Endothelial cell of umbilical vein (primary cell): Measurements from ENCODE around the gene FXYD6. TPM values are rescaled to one million over a fixed set of nuclear protein-coding genes. Genes with fewer than 3 reads are reported as not detected.

Experiments used
- BruUV-seq: library from RNA; stranded (reverse); fragments of 400-500 nt; replicated peaks from 2 replicates; lab custom pipeline; 2021; lab: Mats Ljungman, UMichigan
- CTCF ChIA-PET: fragments of 300-600, 350-600 bp; sonication (Branson Sonifier 250); formaldehyde crosslinking; loops from one replicate; lab custom pipeline; 2021; ENCODE audit warnings: antibody characterized with exemption, inconsistent platforms; lab: Charles Lee
- POLR2A ChIA-PET: fragments of 300-600, 350-600 bp; sonication (Branson Sonifier 250); formaldehyde crosslinking; loops from one replicate; lab custom pipeline; 2021; ENCODE audit warnings: antibody characterized with exemption, inconsistent platforms; lab: Charles Lee
- DNase-seq: peaks from one replicate; pipeline ENCODE4 v3.0.0-alpha.2; 2011; ENCODE audit warnings: low read depth, low spot score
- FAIRE-seq: peaks from 2 replicates; lab custom pipeline; 2011; peaks lifted over from hg19 to GRCh38; lab: Jason Lieb, UNC
- H2AFZ ChIP-seq: 2 replicates; pipeline ENCODE4 v1.6.0; 2012; ENCODE audit warnings: low read depth, low read length, control low read depth, inconsistent platforms
- H3K27ac ChIP-seq: 2 replicates; pipeline ENCODE4 v1.5.1; 2011; ENCODE audit warnings: low read depth, mild to moderate bottlenecking, control low read depth, low read length, moderate library complexity; ENCODE audit not compliant: insufficient read depth
- H3K27me3 ChIP-seq, 2 experiments: 2 replicates each; pipeline versions ENCODE4 v1.6.0 to v1.6.1; 2011; ENCODE audit warnings: low read length in 2 of 2, mixed read lengths in 1 of 2; ENCODE audit not compliant: control insufficient read depth in 2 of 2, insufficient read depth in 2 of 2
- H3K36me3 ChIP-seq, 2 experiments: 2 replicates in 1 of 2; 3 replicates in 1 of 2; pipeline ENCODE4 v1.5.1; 2011; ENCODE audit warnings: low read length in 2 of 2, mild to moderate bottlenecking in 1 of 2, moderate library complexity in 1 of 2; ENCODE audit not compliant: control insufficient read depth in 2 of 2, insufficient read depth in 2 of 2; ENCODE audit errors: extremely low read depth in 1 of 2
- H3K4me1 ChIP-seq: 3 replicates; pipeline ENCODE4 v1.5.1; 2011; ENCODE audit warnings: mild to moderate bottlenecking, low read length; ENCODE audit not compliant: control insufficient read depth, insufficient read depth; ENCODE audit errors: extremely low read depth
- H3K4me2 ChIP-seq: 2 replicates; pipeline ENCODE4 v1.6.1; 2011; ENCODE audit warnings: low read length, control low read depth, mixed read lengths; ENCODE audit not compliant: insufficient read depth
- H3K4me3 ChIP-seq, 3 experiments: fragments of 200-600 bp in 1 of 3; sonication (generic), shearing (Covaris generic) in 1 of 3; replicated peaks in 1 of 3; 2 replicates each; pipeline ENCODE4 v1.5.1; 2011 to 2016; ENCODE audit warnings: control low read depth in 3 of 3, low read length in 3 of 3, mild to moderate bottlenecking in 2 of 3, inconsistent platforms in 1 of 3, low read depth in 1 of 3, moderate library complexity in 1 of 3; ENCODE audit not compliant: insufficient read depth in 1 of 3
- H3K79me2 ChIP-seq: 2 replicates; pipeline ENCODE4 v1.6.0; 2012; ENCODE audit warnings: low read length, inconsistent platforms; ENCODE audit not compliant: control insufficient read depth, insufficient read depth
- H3K9ac ChIP-seq: replicated peaks from 2 replicates; pipeline ENCODE3; 2011; ENCODE audit warnings: low read length, control low read depth; ENCODE audit not compliant: insufficient read depth; ENCODE audit errors: extremely low read depth
- H3K9me1 ChIP-seq: replicated peaks from 3 replicates; pipeline ENCODE4 v1.6.0; 2011; ENCODE audit warnings: mild to moderate bottlenecking, low read length; ENCODE audit not compliant: control insufficient read depth, insufficient read depth; ENCODE audit errors: extremely low read depth
- H3K9me3 ChIP-seq: replicated peaks from 2 replicates; pipeline ENCODE4 v1.5.1; 2012; ENCODE audit warnings: low read length, inconsistent platforms; ENCODE audit not compliant: control insufficient read depth, insufficient read depth
- H4K20me1 ChIP-seq: replicated peaks from 2 replicates; pipeline ENCODE3; 2011; ENCODE audit warnings: mild to moderate bottlenecking, low read length; ENCODE audit not compliant: control insufficient read depth, insufficient read depth; ENCODE audit errors: extremely low read depth
- EZH2 ChIP-seq: IDR thresholded peaks from 2 replicates; pipeline ENCODE4 v1.6.1; 2012; ENCODE audit warnings: borderline replicate concordance, low read depth, mild to moderate bottlenecking, moderate library complexity, low read length, inconsistent platforms; ENCODE audit not compliant: severe bottlenecking
- FOS ChIP-seq: IDR thresholded peaks from 2 replicates; pipeline ENCODE4 v1.6.1; 2011; ENCODE audit warnings: mild to moderate bottlenecking, low read length, moderate library complexity, borderline replicate concordance; ENCODE audit not compliant: insufficient read depth
- GATA2 ChIP-seq: IDR thresholded peaks from 2 replicates; pipeline ENCODE4 v1.7.0; 2011; ENCODE audit warnings: low read depth, mild to moderate bottlenecking, moderate library complexity, mixed read lengths, low read length; ENCODE audit not compliant: insufficient read length, insufficient read depth
- JUN ChIP-seq: IDR thresholded peaks from 2 replicates; pipeline ENCODE4 v1.6.1; 2011; ENCODE audit warnings: borderline replicate concordance, low read depth; ENCODE audit not compliant: insufficient read length, insufficient read depth
- MYC ChIP-seq: IDR thresholded peaks from one replicate; pipeline ENCODE4 v1.6.1; 2011; ENCODE audit warnings: mild to moderate bottlenecking, low read depth, low read length
- POLR2A ChIP-seq: IDR thresholded peaks from 2 replicates; pipeline ENCODE4 v1.6.1; 2012; ENCODE audit warnings: low read depth, mild to moderate bottlenecking, control low read depth, low read length
- POLR2AphosphoS5 ChIP-seq: IDR thresholded peaks from 2 replicates; pipeline ENCODE4 v1.6.1; 2012; ENCODE audit warnings: low read depth, mild to moderate bottlenecking, control low read depth, low read length, moderate library complexity; ENCODE audit not compliant: insufficient read depth
- dilution Hi-C: fragments of 300-500 bp; cut with MboI; formaldehyde crosslinking; loops from one replicate; pipeline ENCODE4 v1.15.0; 2019; ENCODE audit warnings: low sequenced_read_pairs; ENCODE audit not compliant: extremely low pct_ligation_motif_present
- intact Hi-C: fragments of 100-400 bp; cut with micrococcal nuclease; formaldehyde crosslinking; loops from one replicate; pipeline ENCODE4 v1.10.0; 2022
- polyA plus RNA-seq, 4 experiments: library from polyadenylated mRNA; depleted of rRNA in 3 of 4; stranded (reverse) in 3 of 4; unstranded in 1 of 4; fragments of >200 nt; gene quantifications; 2 replicates each; pipeline versions ENCODE4 v1.2.1 to v1.2.3, GENCODE V29; 2011 to 2012; ENCODE audit warnings: missing spikeins in 1 of 4
- total RNA-seq: library from RNA; stranded (reverse); gene quantifications from 2 replicates; pipeline ENCODE4 v1.2.3, GENCODE V29; 2021
- TF ChIP-seq, protein P1 (sequence below): IDR thresholded peaks from 2 replicates; pipeline ENCODE4 v1.6.1; 2011; ENCODE audit not compliant: insufficient read depth, insufficient read length
- TF ChIP-seq, protein P2 (sequence below), 2 donors: IDR thresholded peaks; 1 replicate in 1 of 2; 2 replicates in 1 of 2; pipeline ENCODE4 v1.5.1; 2011; ENCODE audit warnings: low read length in 2 of 2, mild to moderate bottlenecking in 2 of 2, moderate library complexity in 2 of 2, control low read depth in 1 of 2, inconsistent platforms in 1 of 2, low read depth in 1 of 2; ENCODE audit not compliant: insufficient read depth in 1 of 2; ENCODE audit errors: extremely low read depth in 1 of 2

FXYD6 gene
- total and polyA plus RNA-seq, 2 donors (not counting 3 experiments of a cell fraction or from before 2014, with no cell fraction given), result 1.4 to 8.7 TPM

DNA sequence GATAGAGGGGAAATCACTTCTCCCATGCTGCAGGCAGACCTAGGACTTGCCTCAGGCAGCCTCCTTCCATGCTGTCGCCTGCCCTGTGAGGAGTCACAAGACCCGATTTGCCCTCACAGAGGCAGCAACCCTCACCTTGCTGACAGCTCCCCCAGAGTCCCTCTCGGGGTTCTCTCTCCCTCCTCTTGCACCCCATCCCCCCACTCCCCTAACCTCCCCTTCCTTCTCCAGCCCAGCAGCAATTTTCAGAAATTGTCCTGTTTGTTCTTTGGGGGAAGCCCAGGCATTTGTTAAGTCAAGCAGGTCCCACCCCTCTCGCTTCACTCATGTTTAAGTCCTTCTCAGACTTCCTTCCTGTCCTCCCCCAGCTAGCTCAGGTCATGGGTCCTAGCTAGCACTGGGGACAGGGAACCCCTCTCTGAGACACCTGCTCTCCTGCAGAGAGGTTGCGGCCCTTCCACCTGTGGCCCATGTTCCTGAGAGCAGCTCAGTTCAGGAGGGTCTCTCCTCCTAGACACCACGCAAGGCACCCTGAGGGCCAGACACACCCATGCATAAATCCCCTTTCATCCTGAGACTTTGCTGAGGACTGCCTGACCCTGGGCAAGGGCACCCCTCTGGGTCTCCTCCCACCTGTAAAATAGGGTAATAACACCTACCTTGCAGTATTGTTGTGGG, 45.6 kb downstream of the FXYD6 start:
- DNase-seq (no peak), FAIRE-seq (no peak)
- no peak overlapping the region for H3K9ac ChIP-seq
- no peaks in the 10 kb centered on the region for H3K36me3 ChIP-seq
- POLR2A ChIA-PET, result no interaction called here
- no peak overlapping the region for H2AFZ ChIP-seq
- CTCF ChIA-PET, result interaction anchor here (0.6 to 0.7 kb wide), 2 partner anchors 116 to 223 kb away, joined by 3 read pairs; no protein-coding TSS in a partner anchor
- no peaks in the 10 kb centered on the region for H3K9me3 ChIP-seq
- no peak for TF ChIP-seq JUN
- TF ChIP-seq GATA2, result no peak
- no peak for TF ChIP-seq MYC
- no peak for TF ChIP-seq POLR2A
- TF ChIP-seq, protein P1, sequence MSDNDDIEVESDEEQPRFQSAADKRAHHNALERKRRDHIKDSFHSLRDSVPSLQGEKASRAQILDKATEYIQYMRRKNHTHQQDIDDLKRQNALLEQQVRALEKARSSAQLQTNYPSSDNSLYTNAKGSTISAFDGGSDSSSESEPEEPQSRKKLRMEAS, result no peak
- TF ChIP-seq EZH2, result no peak
- no peak for TF ChIP-seq FOS
- no peak for TF ChIP-seq POLR2AphosphoS5
- TF ChIP-seq, protein P2, sequence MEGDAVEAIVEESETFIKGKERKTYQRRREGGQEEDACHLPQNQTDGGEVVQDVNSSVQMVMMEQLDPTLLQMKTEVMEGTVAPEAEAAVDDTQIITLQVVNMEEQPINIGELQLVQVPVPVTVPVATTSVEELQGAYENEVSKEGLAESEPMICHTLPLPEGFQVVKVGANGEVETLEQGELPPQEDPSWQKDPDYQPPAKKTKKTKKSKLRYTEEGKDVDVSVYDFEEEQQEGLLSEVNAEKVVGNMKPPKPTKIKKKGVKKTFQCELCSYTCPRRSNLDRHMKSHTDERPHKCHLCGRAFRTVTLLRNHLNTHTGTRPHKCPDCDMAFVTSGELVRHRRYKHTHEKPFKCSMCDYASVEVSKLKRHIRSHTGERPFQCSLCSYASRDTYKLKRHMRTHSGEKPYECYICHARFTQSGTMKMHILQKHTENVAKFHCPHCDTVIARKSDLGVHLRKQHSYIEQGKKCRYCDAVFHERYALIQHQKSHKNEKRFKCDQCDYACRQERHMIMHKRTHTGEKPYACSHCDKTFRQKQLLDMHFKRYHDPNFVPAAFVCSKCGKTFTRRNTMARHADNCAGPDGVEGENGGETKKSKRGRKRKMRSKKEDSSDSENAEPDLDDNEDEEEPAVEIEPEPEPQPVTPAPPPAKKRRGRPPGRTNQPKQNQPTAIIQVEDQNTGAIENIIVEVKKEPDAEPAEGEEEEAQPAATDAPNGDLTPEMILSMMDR (IDR thresholded peaks at IDR 0.05; ENCODE audit: extremely low read depth in 1 of 2, insufficient read depth in 1 of 2, low read depth in 1 of 2, low read length in 2 of 2), result no peak
- intact Hi-C loops (no loop called here), dilution Hi-C loops (no loop called here)
- no peak overlapping the region for H3K4me3 ChIP-seq
- H3K9me1 ChIP-seq, result no peaks in the 10 kb centered on the region
- peaks cover 0 to 3% of the 10 kb centered on the region in 2 experiments for H3K27me3 ChIP-seq
- no peak overlapping the region for H3K27ac ChIP-seq
- H3K4me2 ChIP-seq, result no peak overlapping the region
- H3K79me2 ChIP-seq, result no peaks in the 10 kb centered on the region
- no TSS peak for BruUV-seq
- peaks cover 13% of the 10 kb centered on the region for H3K4me1 ChIP-seq
- no peaks in the 10 kb centered on the region for H4K20me1 ChIP-seq
